HT1080 (cell line): ENCODE measurements around the gene IFITM2. TPM values are rescaled to one million over a fixed set of nuclear protein-coding genes. Genes with fewer than 3 reads are reported as not detected.
A peak's percentile ranks its signal among the peaks of the same experiment; 100 is the strongest.
"Not testable (repeated sequence)": the region's sequence is repeated elsewhere in the genome, so short reads cannot be mapped to it uniquely, and the experiment has no call there.

Experiments
- DNase-seq: peaks from one replicate; pipeline ENCODE4 v3.0.0-alpha.2; 2015; ENCODE audit warnings: low read depth
- total RNA-seq: library from RNA; depleted of rRNA; stranded (reverse); fragments of >200 nt; shearing (Covaris generic); gene quantifications from 2 replicates; pipeline ENCODE4 v1.2.3, GENCODE V29; 2014

IFITM2 gene
- total RNA-seq, 1 experiment from 2014 or later = 96.0 TPM

DNA sequence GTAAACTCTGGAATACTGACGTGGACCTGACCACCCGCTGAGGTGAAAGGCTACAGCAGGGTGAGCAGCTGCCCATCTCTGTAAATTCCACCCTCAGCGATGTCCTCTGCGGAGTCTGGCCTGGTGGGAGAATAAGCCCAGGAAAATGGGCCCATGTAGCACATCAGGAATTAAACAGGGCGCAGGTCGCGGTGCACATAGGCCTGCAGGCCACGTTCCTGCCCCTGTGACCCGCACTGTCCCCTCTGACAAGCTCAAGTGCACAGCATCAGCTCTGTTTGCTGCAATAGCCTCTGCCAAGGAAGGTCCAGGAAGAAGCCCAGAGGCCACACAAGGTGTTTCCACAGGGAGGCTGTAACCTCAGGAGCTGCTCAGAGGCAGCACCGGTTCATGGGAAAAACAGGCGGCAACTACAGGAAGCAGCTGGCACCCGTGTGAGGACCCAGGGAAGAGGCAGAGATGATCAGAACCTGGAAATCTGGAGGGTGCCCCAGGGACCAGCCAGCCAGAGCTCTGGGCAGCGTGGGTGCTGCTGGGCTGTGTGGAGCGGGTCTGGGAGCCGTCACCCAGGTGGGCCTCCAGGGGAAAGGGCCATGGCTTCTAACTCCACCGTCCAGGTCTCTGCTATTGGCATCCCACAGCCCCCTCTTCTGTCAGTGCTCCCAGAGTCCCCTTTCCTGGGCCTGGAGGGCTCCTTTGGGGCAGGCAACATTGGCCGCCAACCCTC, 808 bp upstream of the IFITM2 start:
- no peak for DNase-seq

DNA sequence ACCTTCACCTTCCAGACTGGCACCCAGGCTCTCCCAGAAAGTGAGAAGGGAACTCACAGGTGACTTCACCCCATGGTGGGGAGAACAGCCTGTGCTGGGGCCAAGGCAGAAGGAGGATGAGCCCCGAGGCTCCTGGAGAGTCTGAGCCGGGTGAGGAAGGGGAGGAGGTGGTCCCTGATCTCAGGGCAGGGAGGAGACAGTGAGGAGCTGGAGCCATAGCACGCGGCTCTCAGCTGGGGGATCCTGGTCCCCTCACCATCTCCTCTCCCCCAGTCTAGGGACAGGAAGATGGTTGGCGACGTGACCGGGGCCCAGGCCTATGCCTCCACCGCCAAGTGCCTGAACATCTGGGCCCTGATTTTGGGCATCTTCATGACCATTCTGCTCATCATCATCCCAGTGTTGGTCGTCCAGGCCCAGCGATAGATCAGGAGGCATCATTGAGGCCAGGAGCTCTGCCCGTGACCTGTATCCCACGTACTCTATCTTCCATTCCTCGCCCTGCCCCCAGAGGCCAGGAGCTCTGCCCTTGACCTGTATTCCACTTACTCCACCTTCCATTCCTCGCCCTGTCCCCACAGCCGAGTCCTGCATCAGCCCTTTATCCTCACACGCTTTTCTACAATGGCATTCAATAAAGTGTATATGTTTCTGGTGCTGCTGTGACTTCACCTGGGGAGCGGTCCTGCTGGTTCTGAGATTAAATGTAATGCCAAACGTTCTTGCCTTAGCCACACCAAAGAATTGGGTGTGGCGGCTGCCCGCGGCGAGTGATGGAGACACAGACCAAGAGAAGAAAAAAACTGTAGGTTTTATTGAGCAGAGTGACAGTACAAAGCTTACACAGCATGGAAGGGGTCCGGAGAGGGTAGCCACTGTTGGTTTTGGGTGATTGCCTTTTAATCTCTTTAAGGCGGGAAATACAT, 1.4 kb downstream of the IFITM2 start:
- DNase-seq = not testable (repeated sequence)

DNA sequence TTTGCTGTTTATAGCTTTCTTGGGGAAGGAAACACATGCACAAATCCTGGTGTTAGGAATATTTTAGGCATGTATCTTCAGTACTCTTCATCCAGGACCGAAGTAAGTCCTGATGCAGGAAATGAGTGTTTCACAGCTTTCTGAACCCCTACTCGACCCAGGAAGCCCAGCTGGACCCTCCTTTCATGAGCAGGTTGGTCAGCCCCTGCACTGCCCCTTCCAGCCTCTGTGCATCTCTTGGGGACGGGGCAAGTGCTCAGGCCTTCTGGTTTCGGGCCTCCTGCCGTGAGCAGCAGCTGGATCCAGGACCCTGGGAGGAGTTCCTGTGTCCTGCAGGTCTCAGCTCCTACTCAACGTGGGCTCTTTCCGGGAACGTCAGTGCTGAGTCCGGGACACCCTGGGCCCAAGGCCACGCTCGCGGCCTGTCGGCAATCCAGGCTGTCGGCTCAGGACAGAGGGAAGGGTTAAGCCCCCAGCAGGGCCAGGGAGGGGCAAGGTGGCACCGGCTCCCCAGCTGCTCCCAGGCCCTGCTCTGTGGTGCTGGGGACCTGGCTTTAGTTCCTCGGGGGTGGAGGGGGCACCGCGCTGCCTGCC, 2.5 kb downstream of the IFITM2 start:
- DNase-seq = not testable (repeated sequence)

DNA sequence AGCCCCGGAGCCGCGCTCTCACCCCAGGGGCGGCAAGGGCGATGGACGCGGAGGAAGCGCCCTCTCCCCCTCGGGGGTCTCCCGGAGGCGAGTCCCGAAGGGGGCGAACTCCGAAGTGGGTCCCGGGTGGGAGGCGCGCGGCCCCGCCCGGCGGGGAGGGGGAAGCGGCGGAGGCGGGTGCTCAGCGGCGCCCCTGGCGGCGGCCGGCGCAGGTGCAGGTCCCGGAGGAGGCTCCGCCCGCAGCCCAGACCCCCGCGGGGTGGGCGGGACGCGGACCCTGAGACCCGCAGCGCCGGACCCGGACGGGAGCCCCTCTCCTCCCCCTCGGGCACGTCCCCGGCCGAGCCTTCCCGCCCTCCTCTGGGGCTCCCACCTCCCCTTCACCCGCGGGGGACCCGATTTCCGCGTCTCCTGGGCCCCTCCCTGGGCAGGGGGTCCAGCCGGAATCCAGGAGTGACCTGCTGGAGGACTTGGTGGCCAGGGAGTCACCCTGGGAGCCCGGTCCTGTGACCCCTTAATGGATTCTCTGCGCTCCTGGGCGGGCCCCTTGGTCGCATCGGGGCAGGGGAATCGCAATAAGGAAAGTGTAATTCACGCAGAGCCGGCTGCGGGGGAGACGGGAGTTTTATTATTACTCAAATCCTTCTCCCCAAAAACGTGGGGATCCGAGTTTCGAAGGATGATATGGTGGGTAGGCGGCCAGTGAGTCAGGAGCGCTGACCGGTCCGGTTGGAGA, 3.6 kb downstream of the IFITM2 start:
- DNase-seq = not testable (repeated sequence)

DNA sequence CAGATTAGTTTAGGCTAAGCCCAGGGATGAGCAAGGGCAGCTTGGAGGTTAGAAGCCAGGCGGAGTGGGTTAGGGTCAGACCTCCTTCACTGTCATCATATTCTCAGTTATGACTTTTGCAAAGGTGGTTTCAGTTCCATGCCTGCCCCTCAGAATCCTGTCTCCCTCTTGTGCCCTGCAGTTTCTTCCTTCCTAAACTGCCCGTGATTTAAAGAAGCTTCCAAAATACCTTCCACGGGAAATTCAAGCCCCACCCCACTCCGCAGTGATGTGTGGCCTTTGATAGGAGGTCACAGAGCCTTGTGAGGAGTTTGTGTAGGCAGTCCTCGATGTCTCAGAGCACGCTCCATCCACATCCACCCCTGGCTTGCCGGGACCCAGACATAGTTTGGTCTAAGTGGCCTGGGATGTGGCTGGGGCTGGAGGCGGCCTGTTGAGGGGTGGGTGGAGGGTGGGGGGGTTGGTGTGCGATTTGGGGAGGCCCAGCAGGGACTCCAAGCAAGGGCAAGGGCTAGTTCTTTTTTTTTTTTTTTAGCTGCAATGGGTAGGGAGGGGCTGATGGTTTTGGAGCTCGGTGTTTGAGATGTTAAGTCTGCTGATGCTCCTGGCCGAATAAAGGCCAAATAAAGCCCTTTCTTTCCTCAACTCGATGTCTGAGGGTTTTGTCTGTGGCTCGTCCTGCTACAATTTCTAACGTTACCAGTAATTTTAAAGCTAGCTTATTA, 4.6 kb downstream of the IFITM2 start:
- no peak for DNase-seq

DNA sequence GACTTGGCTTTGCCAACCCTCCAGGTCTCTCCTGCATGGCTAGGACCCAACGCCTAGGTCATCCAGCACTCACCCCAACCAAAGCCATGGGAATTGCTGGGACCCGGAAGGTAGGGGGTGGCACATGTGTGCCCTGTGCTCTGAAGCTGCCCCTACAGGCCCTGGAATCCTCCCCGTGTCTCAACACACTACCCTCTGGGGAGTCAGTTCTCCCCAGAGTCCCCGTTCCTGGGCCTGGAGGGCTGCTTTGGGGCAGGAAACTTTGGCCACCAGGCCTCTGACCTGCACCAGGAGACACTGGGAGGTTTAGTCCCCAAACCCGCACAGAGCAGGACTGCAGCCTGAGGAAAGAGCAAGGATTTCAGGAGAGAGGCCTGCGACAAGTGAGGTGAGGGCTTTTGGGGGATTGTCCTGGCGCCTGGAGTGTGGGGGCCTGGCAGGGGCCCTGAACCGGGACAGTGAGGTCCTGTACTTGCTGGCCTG, 5.7 kb downstream of the IFITM2 start:
- DNase-seq = no peak

DNA sequence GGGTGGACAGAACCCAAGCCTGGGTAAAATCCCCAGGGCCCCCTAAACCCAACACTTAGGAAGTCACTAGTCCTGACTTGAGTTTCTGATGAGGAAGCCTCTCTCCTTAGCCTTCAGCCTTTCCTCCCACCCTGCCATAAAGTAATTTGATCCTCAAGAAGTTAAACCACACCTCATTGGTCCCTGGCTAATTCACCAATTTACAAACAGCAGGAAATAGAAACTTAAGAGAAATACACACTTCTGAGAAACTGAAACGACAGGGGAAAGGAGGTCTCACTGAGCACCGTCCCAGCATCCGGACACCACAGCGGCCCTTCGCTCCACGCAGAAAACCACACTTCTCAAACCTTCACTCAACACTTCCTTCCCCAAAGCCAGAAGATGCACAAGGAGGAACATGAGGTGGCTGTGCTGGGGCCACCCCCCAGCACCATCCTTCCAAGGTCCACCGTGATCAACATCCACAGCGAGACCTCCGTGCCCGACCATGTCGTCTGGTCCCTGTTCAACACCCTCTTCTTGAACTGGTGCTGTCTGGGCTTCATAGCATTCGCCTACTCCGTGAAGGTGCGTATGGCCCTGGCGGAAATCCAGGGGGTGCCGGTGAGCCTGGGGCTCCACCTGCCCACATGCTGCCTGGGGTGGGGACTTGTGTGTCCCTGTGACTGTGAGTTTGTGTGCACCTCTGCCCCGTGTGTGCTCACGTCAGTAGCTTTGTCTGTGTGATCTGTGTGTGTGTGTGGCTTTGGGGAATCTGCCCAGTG, 6.4 kb downstream of the IFITM2 start, which contains the start of gene IFITM1:
Gene IFITM1 (plus strand): TSS at position 254 of the 767 bp plus-strand sequence. CDS start 131 bp downstream, at position 385.
- peak; percentile 32 for DNase-seq

DNA sequence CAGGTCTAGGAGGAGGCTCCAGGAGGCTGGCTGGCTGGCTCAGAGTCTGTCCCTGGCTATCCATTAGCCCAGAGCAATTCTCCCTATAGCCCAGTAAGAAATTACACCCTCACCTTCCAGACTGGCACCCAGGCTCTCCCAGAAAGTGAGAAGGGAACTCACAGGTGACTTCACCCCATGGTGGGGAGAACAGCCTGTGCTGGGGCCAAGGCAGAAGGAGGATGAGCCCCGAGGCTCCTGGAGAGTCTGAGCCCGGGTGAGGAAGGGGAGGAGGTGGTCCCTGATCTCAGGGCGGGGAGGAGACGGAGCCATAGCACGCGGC, 6.9 kb downstream of the IFITM2 start:
- DNase-seq = not testable (repeated sequence)

DNA sequence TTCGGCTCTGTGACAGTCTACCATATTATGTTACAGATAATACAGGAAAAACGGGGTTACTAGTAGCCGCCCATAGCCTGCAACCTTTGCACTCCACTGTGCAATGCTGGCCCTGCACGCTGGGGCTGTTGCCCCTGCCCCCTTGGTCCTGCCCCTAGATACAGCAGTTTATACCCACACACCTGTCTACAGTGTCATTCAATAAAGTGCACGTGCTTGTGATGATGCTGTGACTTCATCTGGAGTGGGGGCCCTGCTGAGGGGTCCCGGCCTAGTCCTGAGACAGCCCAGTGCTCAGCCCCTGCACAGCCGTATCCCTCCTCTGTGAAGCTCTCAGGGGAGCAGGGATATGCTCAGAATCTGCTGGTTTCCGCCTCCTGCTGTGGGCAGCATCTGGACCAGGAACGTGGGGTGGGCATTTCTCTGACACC, 7.5 kb downstream of the IFITM2 start:
- DNase-seq = no peak

DNA sequence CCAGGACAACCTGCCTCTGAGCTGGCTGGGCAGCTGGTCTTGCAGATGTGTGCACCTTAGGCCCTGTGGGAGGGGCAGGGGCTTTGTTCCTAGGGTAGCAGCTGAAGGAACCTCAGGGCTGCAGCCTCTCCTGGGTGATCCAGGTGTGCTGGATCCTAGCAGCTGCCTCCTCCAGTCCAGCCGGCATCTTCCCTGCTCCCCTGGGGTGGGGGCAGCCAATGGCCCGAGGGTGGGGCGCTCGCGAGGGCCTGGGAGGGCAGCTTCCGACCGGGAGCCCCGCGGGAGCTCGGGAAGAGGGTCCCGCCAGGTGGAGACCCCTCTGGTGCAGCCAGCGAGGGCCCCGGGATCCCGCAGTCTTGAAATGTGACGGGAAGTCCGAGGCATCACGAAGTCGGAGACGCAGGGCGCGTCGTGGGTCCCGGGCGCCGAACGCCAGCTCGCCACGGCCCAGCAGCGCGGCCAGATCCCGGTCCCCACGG, 7.9 kb downstream of the IFITM2 start:
- DNase-seq = no peak

DNA sequence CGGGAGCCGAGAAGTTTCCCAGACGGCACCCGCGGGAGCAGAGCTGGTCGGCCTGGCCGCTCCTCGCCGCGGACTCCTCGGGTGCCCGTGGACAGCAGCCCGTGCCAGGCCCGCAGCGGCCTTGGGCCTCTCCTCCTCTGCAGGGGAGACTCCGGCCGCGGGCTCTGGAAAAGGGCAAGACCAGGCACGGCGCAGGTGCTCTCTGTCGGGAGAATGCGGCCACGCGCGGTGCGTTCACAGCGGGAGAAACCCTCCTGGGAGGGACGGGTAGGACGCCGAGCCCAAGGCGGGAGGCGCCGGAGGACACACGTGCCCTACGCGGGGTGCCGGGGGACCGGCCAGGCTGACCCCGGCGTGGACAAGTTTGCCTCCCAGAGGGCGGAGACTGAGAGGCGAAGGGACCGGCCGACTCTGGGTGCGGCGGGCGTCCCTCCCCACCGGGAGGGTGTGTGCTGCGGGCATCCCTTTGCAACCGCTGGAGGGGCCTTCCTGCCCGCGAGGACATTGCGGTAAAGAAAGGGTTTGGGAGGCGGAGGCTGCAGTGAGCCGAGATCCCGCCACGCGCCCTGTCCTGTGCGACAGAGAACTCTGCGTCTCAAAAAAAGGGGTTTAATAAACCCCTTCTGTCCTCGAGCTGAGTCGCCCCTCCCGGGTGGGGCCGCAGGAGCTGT, 8.6 kb downstream of the IFITM2 start:
- no peak for DNase-seq

DNA sequence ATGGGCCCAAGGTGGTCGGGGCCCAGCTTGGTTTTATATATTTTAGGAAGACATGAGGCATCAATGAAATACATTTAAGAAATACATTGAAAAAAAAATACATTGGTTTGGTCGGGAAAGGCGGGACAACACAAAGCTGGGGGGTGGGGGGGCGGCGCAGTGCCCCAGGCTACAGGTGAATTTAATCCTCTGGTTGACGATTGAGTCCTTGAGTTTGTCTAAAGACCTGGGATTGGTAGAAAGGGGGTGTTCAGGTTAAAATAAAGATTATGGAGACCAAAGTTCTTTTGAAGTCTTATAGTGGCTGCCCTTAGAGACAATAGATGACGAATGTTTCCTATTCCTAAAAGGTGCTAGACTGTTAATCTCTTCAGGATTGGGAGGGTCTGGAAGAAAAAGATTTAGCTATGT, 9.3 kb downstream of the IFITM2 start:
- DNase-seq = no peak

DNA sequence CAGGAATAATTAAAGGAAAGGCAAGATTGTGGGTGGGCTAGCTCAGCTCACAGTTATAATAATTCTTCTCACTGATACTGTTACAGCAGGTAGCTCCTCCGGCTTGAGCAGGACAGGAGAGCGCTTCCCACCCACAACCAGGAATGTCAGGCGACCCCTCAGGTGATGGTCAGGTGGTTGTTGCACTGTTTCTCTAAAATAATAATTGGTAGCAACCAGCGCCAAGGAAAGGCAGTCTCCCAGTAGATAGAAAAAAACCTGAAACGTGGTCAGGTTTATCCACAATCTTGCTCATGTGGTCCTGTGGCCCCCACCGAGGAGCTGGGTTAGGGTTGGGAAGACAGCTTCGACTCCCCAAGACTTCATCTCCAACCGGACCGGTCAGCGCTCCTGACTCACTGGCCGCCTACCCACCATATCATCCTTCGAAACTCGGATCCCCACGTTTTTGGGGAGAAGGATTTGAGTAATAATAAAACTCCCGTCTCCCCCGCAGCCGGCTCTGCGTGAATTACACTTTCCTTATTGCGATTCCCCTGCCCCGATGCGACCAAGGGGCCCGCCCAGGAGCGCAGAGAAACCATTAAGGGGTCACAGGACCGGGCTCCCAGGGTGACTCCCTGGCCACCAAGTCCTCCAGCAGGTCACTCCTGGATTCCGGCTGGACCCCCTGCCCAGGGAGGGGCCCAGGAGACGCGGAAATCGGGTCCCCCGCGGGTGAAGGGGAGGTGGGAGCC, 10.2 kb downstream of the IFITM2 start:
- not testable (repeated sequence) for DNase-seq

DNA sequence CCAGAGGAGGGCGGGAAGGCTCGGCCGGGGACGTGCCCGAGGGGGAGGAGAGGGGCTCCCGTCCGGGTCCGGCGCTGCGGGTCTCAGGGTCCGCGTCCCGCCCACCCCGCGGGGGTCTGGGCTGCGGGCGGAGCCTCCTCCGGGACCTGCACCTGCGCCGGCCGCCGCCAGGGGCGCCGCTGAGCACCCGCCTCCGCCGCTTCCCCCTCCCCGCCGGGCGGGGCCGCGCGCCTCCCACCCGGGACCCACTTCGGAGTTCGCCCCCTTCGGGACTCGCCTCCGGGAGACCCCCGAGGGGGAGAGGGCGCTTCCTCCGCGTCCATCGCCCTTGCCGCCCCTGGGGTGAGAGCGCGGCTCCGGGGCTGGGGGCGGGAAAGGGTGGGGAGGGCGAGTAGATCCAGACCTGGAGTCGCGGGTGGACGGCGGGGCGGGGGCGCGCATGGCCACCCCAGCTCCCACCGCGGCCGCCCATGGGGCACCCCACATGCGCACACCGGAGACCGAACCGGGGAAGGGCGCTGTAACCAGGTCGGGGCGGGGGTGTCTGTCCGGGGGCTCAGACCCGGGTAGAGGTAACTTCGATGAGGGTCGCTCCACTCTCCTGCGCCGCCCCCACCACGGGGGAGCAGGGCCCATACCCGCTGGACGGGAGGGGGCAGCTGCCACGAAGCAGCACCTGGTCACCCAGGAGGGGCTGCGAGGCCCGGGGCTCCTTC, 10.9 kb downstream of the IFITM2 start:
- DNase-seq = not testable (repeated sequence)

DNA sequence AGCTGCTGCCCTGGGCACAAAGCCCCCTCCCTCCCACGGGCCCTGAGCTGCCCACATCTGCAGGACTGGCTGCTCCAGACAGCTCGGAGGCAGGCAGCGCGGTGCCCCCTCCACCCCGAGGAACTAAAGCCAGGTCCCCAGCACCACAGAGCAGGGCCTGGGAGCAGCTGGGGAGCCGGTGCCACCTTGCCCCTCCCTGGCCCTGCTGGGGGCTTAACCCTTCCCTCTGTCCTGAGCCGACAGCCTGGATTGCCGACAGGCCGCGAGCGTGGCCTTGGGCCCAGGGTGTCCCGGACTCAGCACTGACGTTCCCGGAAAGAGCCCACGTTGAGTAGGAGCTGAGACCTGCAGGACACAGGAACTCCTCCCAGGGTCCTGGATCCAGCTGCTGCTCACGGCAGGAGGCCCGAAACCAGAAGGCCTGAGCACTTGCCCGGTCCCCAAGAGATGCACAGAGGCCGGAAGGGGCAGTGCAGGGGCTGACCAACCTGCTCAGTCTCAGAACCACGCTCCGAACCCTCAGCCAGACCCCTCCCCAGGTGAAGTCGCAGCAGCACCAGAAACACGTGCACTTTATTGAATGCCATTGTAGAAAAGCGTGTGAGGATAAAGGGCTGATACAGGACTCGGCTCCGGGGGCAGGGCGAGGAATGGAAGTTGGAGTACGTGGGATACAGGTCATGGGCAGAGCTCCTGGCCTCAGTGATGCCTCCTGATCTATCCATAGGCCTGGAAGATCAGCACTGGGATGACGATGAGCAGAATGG, 11.7 kb downstream of the IFITM2 start:
- peak; percentile 24 for DNase-seq

DNA sequence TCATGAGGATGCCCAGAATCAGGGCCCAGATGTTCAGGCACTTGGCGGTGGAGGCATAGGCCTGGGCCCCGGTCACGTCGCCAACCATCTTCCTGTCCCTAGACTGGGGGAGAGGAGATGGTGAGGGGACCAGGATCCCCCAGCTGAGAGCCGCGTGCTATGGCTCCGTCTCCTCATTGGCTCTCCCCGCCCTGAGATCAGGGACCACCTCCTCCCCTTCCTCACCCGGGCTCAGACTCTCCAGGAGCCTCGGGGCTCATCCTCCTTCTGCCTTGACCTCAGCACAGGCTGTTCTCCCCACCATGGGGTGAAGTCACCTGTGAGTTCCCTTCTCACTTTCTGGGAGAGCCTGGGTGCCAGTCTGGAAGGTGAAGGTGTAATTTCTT, 12.3 kb downstream of the IFITM2 start:
- not testable (repeated sequence) for DNase-seq

DNA sequence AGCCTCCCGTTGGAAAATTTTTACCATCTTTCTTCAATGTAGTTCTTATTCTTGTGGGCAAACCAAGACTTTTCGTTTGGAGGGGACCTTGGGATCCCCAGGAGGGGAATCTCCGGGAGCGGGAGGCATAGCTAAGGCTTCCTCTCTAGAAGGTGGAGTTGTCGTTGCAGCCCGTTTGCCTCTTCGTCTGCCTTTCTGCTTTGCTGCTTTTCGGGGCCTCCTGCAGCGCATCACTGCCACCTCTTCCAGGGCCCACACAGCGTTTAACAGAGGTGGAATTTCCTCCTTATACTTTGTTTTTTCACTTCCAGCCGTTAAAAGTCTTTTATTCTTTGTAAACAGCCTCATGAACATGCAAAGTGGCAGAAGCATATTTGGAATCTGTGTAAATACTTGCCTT, 16.5 kb downstream of the IFITM2 start:
- DNase-seq = no peak
